GM23338 (cell line): Measurements from ENCODE around the gene SNUPN. TPM values are rescaled to one million over a fixed set of nuclear protein-coding genes. Genes with fewer than 3 reads are reported as not detected.
"Not testable (repeated sequence)": the region's sequence is repeated elsewhere in the genome, so short reads cannot be mapped to it uniquely, and the experiment has no call there.

ENCODE experiments used
- ATAC-seq: fragments of 200-7000 bp; cut with Tn5 transposase; 3 replicates; pipeline ENCODE4 v1.9.1; 2020
- DNase-seq: peaks from one replicate; pipeline ENCODE4 v3.0.0-alpha.2; 2015; ENCODE audit warnings: low spot score
- H2AFZ ChIP-seq: fragments of 200-600 bp; sonication (generic); 2 replicates; pipeline ENCODE4 v1.8.0; 2016; ENCODE audit warnings: antibody characterized with exemption, mild to moderate bottlenecking, moderate library complexity
- H3F3A ChIP-seq: fragments of 200-600 bp; sonication (generic); replicated peaks from 2 replicates; pipeline ENCODE4 v1.8.0; 2017; ENCODE audit warnings: antibody characterized with exemption, mixed run types, low read depth
- H3K27ac ChIP-seq: fragments of 200-600 bp; sonication (generic); 2 replicates; pipeline ENCODE4 v1.6.1; 2016; ENCODE audit warnings: low read depth
- H3K27me3 ChIP-seq: fragments of 200-600 bp; sonication (generic); 2 replicates; pipeline ENCODE4 v1.8.0; 2016; ENCODE audit warnings: mild to moderate bottlenecking, mixed run types, moderate library complexity; ENCODE audit not compliant: insufficient read depth
- H3K36me3 ChIP-seq: fragments of 200-600 bp; sonication (generic); 2 replicates; pipeline ENCODE4 v1.8.0; 2016; ENCODE audit warnings: mild to moderate bottlenecking; ENCODE audit not compliant: insufficient read depth
- H3K4me1 ChIP-seq: fragments of 200-600 bp; sonication (generic); 2 replicates; pipeline ENCODE4 v1.8.0; 2016; ENCODE audit warnings: mild to moderate bottlenecking, moderate library complexity; ENCODE audit not compliant: insufficient read depth
- H3K4me2 ChIP-seq: fragments of 200-600 bp; sonication (generic); 2 replicates; pipeline ENCODE4 v1.7.1; 2017; ENCODE audit warnings: mixed run types
- H3K4me3 ChIP-seq: fragments of 200-600 bp; sonication (generic); 2 replicates; pipeline ENCODE4 v1.6.1; 2016; ENCODE audit warnings: mixed run types
- H3K79me2 ChIP-seq: fragments of 200-600 bp; sonication (generic); replicated peaks from 2 replicates; pipeline ENCODE4 v1.8.0; 2017; ENCODE audit warnings: mild to moderate bottlenecking; ENCODE audit not compliant: insufficient read depth
- H3K9me2 ChIP-seq: fragments of 200-600 bp; sonication (generic); 2 replicates; pipeline ENCODE4 v1.8.0; 2017; ENCODE audit not compliant: insufficient read depth
- H4K20me1 ChIP-seq: fragments of 200-600 bp; sonication (generic); replicated peaks from 2 replicates; pipeline ENCODE4 v1.8.0; 2017; ENCODE audit warnings: mild to moderate bottlenecking; ENCODE audit not compliant: insufficient read depth
- H3K27ac Mint-ChIP-seq: 2 replicates; pipeline ENCODE4 v1.8.0; 2020; ENCODE audit warnings: inconsistent platforms, mild to moderate bottlenecking, moderate library complexity, mixed read lengths
- H3K27me3 Mint-ChIP-seq: 3 replicates; pipeline ENCODE4 v1.8.0; 2022; ENCODE audit warnings: low read depth, mild to moderate bottlenecking, moderate library complexity, mixed read lengths, inconsistent platforms; ENCODE audit not compliant: insufficient read depth, poor library complexity
- H3K36me3 Mint-ChIP-seq: 3 replicates; pipeline ENCODE4 v1.8.0; 2021; ENCODE audit warnings: low read depth, mild to moderate bottlenecking, inconsistent platforms, moderate library complexity, mixed read lengths
- H3K4me1 Mint-ChIP-seq: 3 replicates; pipeline ENCODE4 v1.8.0; 2020; ENCODE audit warnings: mild to moderate bottlenecking, inconsistent platforms, mixed read lengths
- H3K4me3 Mint-ChIP-seq: 3 replicates; pipeline ENCODE4 v1.8.0; 2021; ENCODE audit warnings: moderate library complexity, mild to moderate bottlenecking, inconsistent platforms, mixed read lengths
- H3K9me3 Mint-ChIP-seq: 3 replicates; pipeline ENCODE4 v1.8.0; 2020; ENCODE audit warnings: moderate library complexity, mild to moderate bottlenecking, inconsistent platforms, mixed read lengths
- CREB1 ChIP-seq: fragments of 250-450 bp; sonication (Bioruptor Pico); IDR thresholded peaks from 2 replicates; pipeline ENCODE4 v1.5.0; 2020; ENCODE audit warnings: low read depth, mild to moderate bottlenecking, moderate library complexity
- CTCF ChIP-seq, 2 experiments: fragments of 200-600 bp in 1 of 2; sonication (generic) in 1 of 2; conservative IDR thresholded peaks; 2 replicates each; pipeline versions ENCODE4 v1.5.1 to v1.6.1; 2016 to 2017; ENCODE audit warnings: antibody characterized with exemption in 2 of 2, low read depth in 2 of 2, mild to moderate bottlenecking in 2 of 2, moderate library complexity in 1 of 2
- EZH2 ChIP-seq: fragments of 200-600 bp; sonication (generic); IDR thresholded peaks from one replicate; pipeline ENCODE4 v1.8.0; 2017; ENCODE audit warnings: antibody characterized with exemption, mild to moderate bottlenecking, low read depth; ENCODE audit not compliant: unreplicated experiment
- JUNB ChIP-seq: IDR thresholded peaks from one replicate; pipeline ENCODE4 v1.6.1; 2016; ENCODE audit warnings: antibody characterized with exemption; ENCODE audit not compliant: unreplicated experiment
- NANOG ChIP-seq: IDR thresholded peaks from 2 replicates; pipeline ENCODE4 v1.6.1; 2016; ENCODE audit warnings: antibody characterized with exemption, borderline replicate concordance
- POLR2AphosphoS5 ChIP-seq: IDR thresholded peaks from 2 replicates; pipeline ENCODE4 v1.6.1; 2016; ENCODE audit warnings: antibody characterized with exemption, low read depth
- REST ChIP-seq: IDR thresholded peaks from one replicate; pipeline ENCODE4 v1.6.1; 2018; ENCODE audit warnings: antibody characterized with exemption; ENCODE audit not compliant: unreplicated experiment
- STAT1 ChIP-seq: IDR thresholded peaks from one replicate; pipeline ENCODE4 v1.6.1; 2016; ENCODE audit warnings: antibody characterized with exemption; ENCODE audit not compliant: unreplicated experiment
- ZNF462 ChIP-seq: fragments of 250-450 bp; sonication (Bioruptor Pico); IDR thresholded peaks from 2 replicates; pipeline ENCODE4 v1.5.0; 2020; ENCODE audit warnings: mild to moderate bottlenecking, moderate library complexity
- polyA plus RNA-seq: library from polyadenylated mRNA; unstranded; fragments of >200 nt; fragmentation: Nextera tagmentation; extraction: Ambion mirVana; gene quantifications from 2 replicates; pipeline ENCODE4 v1.2.1, GENCODE V29; 2016
- total RNA-seq: library from RNA; depleted of rRNA; stranded (reverse); fragments of >200 nt; shearing (Covaris generic); gene quantifications from 2 replicates; pipeline ENCODE4 v1.2.3, GENCODE V29; 2014

SNUPN gene
- total and polyA plus RNA-seq, 2 experiments from 2014 or later, result 20.5 to 27.7 TPM

GRCh38 chr15:75561888-75562287 is 63.6 kb downstream of the SNUPN start (continued):
- no peak for TF ChIP-seq ZNF462 (CRISPR knock-in tag)
- no peak for TF ChIP-seq JUNB
- no peak for TF ChIP-seq CREB1 (CRISPR knock-in tag)
- TF ChIP-seq REST, result no peak
- no peak for TF ChIP-seq EZH2
- TF ChIP-seq NANOG, result no peak
- no peak for TF ChIP-seq CTCF (conservative IDR thresholded peaks at IDR 0.05; ENCODE audit: low read depth in 2 of 2)
- no peak for TF ChIP-seq POLR2AphosphoS5
- TF ChIP-seq STAT1, result no peak

GRCh38 chr15:75559360-75559759 is 66.2 kb downstream of the SNUPN start:
- H3K79me2 ChIP-seq, result peaks cover 87% of the 10 kb centered on the region
- not testable (repeated sequence) for H3K4me3 Mint-ChIP-seq, H3F3A ChIP-seq

GRCh38 chr15:75558955-75559354 is 66.6 kb downstream of the SNUPN start:
- H3K27ac Mint-ChIP-seq, H3K27ac ChIP-seq, H3K36me3 ChIP-seq, H3K4me1 ChIP-seq, ATAC-seq, H2AFZ ChIP-seq, DNase-seq, H3K27me3 ChIP-seq, H3K9me2 ChIP-seq, H3K27me3 Mint-ChIP-seq, H3K4me2 ChIP-seq, H3K4me3 Mint-ChIP-seq, H3K9me3 Mint-ChIP-seq, H3K4me1 Mint-ChIP-seq, H3F3A ChIP-seq, H3K4me3 ChIP-seq: not testable (repeated sequence)
- H3K79me2 ChIP-seq, result peaks cover 87% of the 10 kb centered on the region
- H3K36me3 Mint-ChIP-seq, result peaks cover 40% of the 10 kb centered on the region
- peaks cover 17% of the 10 kb centered on the region; the same call in 1 of the 2 replicates for H4K20me1 ChIP-seq

More at GRCh38 chr15:75559360-75559759, 66.2 kb downstream of the SNUPN start:
- H3K4me1 ChIP-seq, H3K27ac Mint-ChIP-seq, H2AFZ ChIP-seq, H3K36me3 ChIP-seq, H3K9me2 ChIP-seq, H3K4me1 Mint-ChIP-seq, DNase-seq, H3K27ac ChIP-seq, H3K27me3 ChIP-seq, H3K4me3 ChIP-seq, H3K4me2 ChIP-seq, H3K9me3 Mint-ChIP-seq, ATAC-seq, H3K27me3 Mint-ChIP-seq: not testable (repeated sequence)
- peaks cover 40% of the 10 kb centered on the region for H3K36me3 Mint-ChIP-seq
- peaks cover 17% of the 10 kb centered on the region; the same call in 1 of the 2 replicates for H4K20me1 ChIP-seq
